Neural cell (in vitro differentiated cells): ENCODE results near the gene COL4A1. TPM values are rescaled to one million over a fixed set of nuclear protein-coding genes. Genes with fewer than 3 reads are reported as not detected.

Experiments
- H2AFZ ChIP-seq: fragments of 200-600, 300-800 bp; sonication (generic), shearing (Covaris generic); 2 replicates; pipeline ENCODE4 v1.6.0; 2014; ENCODE audit warnings: low read depth, mild to moderate bottlenecking, antibody characterized with exemption, low read length, moderate library complexity
- H3F3A ChIP-seq: fragments of 200-600 bp; shearing (Covaris generic); 2 replicates; pipeline ENCODE4 v1.6.1; 2016; ENCODE audit warnings: mild to moderate bottlenecking, moderate library complexity, mixed read lengths, antibody characterized with exemption, low read length; ENCODE audit not compliant: insufficient read depth, poor library complexity, severe bottlenecking
- H3K27ac ChIP-seq: fragments of 200-600, 300-800 bp; sonication (generic), shearing (Covaris generic); 2 replicates; pipeline ENCODE4 v1.5.1; 2014; ENCODE audit warnings: mild to moderate bottlenecking, low read length, moderate library complexity
- H3K27me3 ChIP-seq: fragments of 300-800, 200-600 bp; sonication (generic), shearing (Covaris generic); 2 replicates; pipeline ENCODE4 v1.6.0; 2014; ENCODE audit warnings: mild to moderate bottlenecking, low read depth, low read length, moderate library complexity; ENCODE audit not compliant: insufficient read depth
- H3K36me3 ChIP-seq: fragments of 300-800, 200-600 bp; sonication (generic), shearing (Covaris generic); 2 replicates; pipeline ENCODE4 v1.5.1; 2014; ENCODE audit warnings: mild to moderate bottlenecking, antibody characterized with exemption, low read length, moderate library complexity; ENCODE audit not compliant: insufficient read depth
- H3K4me2 ChIP-seq: fragments of 300-800, 200-600 bp; sonication (generic), shearing (Covaris generic); 2 replicates; pipeline ENCODE4 v1.6.0; 2014; ENCODE audit warnings: mild to moderate bottlenecking, low read length
- H3K4me3 ChIP-seq: fragments of 300-800, 200-600 bp; sonication (generic), shearing (Covaris generic); 2 replicates; pipeline ENCODE4 v1.5.1; 2014; ENCODE audit warnings: mild to moderate bottlenecking, low read length, moderate library complexity
- H3K79me2 ChIP-seq: fragments of 200-600 bp; shearing (Covaris generic); replicated peaks from 2 replicates; pipeline ENCODE4 v1.6.0; 2014; ENCODE audit warnings: mild to moderate bottlenecking, low read length, moderate library complexity; ENCODE audit not compliant: insufficient read depth
- H3K9ac ChIP-seq: fragments of 300-800, 200-600 bp; sonication (generic), shearing (Covaris generic); 2 replicates; pipeline ENCODE4 v1.6.1; 2016; ENCODE audit warnings: mild to moderate bottlenecking, low read length, mixed read lengths
- H3K9me2 ChIP-seq: fragments of 200-600 bp; shearing (Covaris generic); 2 replicates; pipeline ENCODE4 v1.6.1; 2016; ENCODE audit warnings: mild to moderate bottlenecking, low read length, mixed read lengths; ENCODE audit not compliant: insufficient read depth
- H3K9me3 ChIP-seq: fragments of 200-600, 300-800 bp; sonication (generic), shearing (Covaris generic); 2 replicates; pipeline ENCODE4 v1.6.1; 2016; ENCODE audit warnings: mild to moderate bottlenecking, mixed run types, low read length, moderate library complexity, mixed read lengths
- H4K20me1 ChIP-seq: fragments of 200-600 bp; shearing (Covaris generic); 2 replicates; pipeline ENCODE4 v1.6.1; 2016; ENCODE audit warnings: mild to moderate bottlenecking, mixed run types; ENCODE audit not compliant: insufficient read depth
- EP300 ChIP-seq: fragments of 450-650 bp; conservative IDR thresholded peaks from 2 replicates; pipeline ENCODE4 v1.6.1; 2014; ENCODE audit warnings: antibody characterized with exemption, mild to moderate bottlenecking, moderate library complexity; ENCODE audit not compliant: poor library complexity, severe bottlenecking
- EZH2 ChIP-seq: fragments of 200-600, 300-800 bp; shearing (Covaris generic), sonication (generic); IDR thresholded peaks from 2 replicates; pipeline ENCODE4 v1.6.1; 2014; ENCODE audit warnings: antibody characterized with exemption, low read length, borderline replicate concordance, mild to moderate bottlenecking; ENCODE audit not compliant: insufficient read depth, poor library complexity, severe bottlenecking
- MXI1 ChIP-seq: fragments of 450-650 bp; conservative IDR thresholded peaks from 2 replicates; pipeline ENCODE4 v1.6.1; 2014; ENCODE audit warnings: antibody characterized with exemption, mild to moderate bottlenecking; ENCODE audit not compliant: poor library complexity, severe bottlenecking
- POLR2AphosphoS5 ChIP-seq: IDR thresholded peaks from 2 replicates; pipeline ENCODE4 v1.6.1; 2012
- RAD21 ChIP-seq: fragments of 450-650 bp; conservative IDR thresholded peaks from 2 replicates; pipeline ENCODE4 v1.6.1; 2014; ENCODE audit warnings: antibody characterized with exemption, mild to moderate bottlenecking, moderate library complexity
- SMC3 ChIP-seq: fragments of 450-650 bp; conservative IDR thresholded peaks from 2 replicates; pipeline ENCODE4 v1.6.1; 2014; ENCODE audit warnings: antibody characterized with exemption, mild to moderate bottlenecking, moderate library complexity; ENCODE audit not compliant: poor library complexity
- TAF1 ChIP-seq: IDR thresholded peaks from 2 replicates; pipeline ENCODE4 v1.6.1; 2012; ENCODE audit warnings: low read depth
- polyA plus RNA-seq: library from polyadenylated mRNA; depleted of rRNA; stranded (reverse); fragments of >200 nt; gene quantifications from 2 replicates; pipeline ENCODE4 v1.2.3, GENCODE V29; 2014
- TF ChIP-seq, protein P1 (sequence below): fragments of 450-650 bp; IDR thresholded peaks from 2 replicates; pipeline ENCODE4 v1.5.1; 2014; ENCODE audit warnings: antibody characterized with exemption, mild to moderate bottlenecking, moderate library complexity; ENCODE audit not compliant: poor library complexity, severe bottlenecking
- TF ChIP-seq, protein P2 (sequence below): IDR thresholded peaks from 2 replicates; pipeline ENCODE4 v1.6.1; 2012; ENCODE audit warnings: borderline replicate concordance

The COL4A1 gene
- polyA plus RNA-seq, 1 donor from 2014 or later: 13.1 TPM

GRCh38 chr13:110345701-110346100 is 38.7 kb upstream of the COL4A1 start:
- no peak overlapping the region for H3K4me3 ChIP-seq
- no peak for TF ChIP-seq SMC3
- TF ChIP-seq, protein P1, sequence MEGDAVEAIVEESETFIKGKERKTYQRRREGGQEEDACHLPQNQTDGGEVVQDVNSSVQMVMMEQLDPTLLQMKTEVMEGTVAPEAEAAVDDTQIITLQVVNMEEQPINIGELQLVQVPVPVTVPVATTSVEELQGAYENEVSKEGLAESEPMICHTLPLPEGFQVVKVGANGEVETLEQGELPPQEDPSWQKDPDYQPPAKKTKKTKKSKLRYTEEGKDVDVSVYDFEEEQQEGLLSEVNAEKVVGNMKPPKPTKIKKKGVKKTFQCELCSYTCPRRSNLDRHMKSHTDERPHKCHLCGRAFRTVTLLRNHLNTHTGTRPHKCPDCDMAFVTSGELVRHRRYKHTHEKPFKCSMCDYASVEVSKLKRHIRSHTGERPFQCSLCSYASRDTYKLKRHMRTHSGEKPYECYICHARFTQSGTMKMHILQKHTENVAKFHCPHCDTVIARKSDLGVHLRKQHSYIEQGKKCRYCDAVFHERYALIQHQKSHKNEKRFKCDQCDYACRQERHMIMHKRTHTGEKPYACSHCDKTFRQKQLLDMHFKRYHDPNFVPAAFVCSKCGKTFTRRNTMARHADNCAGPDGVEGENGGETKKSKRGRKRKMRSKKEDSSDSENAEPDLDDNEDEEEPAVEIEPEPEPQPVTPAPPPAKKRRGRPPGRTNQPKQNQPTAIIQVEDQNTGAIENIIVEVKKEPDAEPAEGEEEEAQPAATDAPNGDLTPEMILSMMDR: no peak
- no peak for TF ChIP-seq TAF1
- no peak for TF ChIP-seq MXI1
- TF ChIP-seq POLR2AphosphoS5: no peak
- TF ChIP-seq RAD21: no peak
- TF ChIP-seq, protein P2, sequence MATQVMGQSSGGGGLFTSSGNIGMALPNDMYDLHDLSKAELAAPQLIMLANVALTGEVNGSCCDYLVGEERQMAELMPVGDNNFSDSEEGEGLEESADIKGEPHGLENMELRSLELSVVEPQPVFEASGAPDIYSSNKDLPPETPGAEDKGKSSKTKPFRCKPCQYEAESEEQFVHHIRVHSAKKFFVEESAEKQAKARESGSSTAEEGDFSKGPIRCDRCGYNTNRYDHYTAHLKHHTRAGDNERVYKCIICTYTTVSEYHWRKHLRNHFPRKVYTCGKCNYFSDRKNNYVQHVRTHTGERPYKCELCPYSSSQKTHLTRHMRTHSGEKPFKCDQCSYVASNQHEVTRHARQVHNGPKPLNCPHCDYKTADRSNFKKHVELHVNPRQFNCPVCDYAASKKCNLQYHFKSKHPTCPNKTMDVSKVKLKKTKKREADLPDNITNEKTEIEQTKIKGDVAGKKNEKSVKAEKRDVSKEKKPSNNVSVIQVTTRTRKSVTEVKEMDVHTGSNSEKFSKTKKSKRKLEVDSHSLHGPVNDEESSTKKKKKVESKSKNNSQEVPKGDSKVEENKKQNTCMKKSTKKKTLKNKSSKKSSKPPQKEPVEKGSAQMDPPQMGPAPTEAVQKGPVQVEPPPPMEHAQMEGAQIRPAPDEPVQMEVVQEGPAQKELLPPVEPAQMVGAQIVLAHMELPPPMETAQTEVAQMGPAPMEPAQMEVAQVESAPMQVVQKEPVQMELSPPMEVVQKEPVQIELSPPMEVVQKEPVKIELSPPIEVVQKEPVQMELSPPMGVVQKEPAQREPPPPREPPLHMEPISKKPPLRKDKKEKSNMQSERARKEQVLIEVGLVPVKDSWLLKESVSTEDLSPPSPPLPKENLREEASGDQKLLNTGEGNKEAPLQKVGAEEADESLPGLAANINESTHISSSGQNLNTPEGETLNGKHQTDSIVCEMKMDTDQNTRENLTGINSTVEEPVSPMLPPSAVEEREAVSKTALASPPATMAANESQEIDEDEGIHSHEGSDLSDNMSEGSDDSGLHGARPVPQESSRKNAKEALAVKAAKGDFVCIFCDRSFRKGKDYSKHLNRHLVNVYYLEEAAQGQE: no peak
- TF ChIP-seq EP300: no peak
- no peaks in the 10 kb centered on the region for H3K27me3 ChIP-seq
- no peaks in the 10 kb centered on the region for H3F3A ChIP-seq
- H3K9me2 ChIP-seq: no peaks in the 10 kb centered on the region
- no peak overlapping the region for H3K9ac ChIP-seq
- no peaks in the 10 kb centered on the region for H3K36me3 ChIP-seq
- H3K9me3 ChIP-seq: no peaks in the 10 kb centered on the region
- H2AFZ ChIP-seq: no peak overlapping the region
- no peaks in the 10 kb centered on the region for H3K79me2 ChIP-seq
- H3K27ac ChIP-seq: no peak overlapping the region
- no peak overlapping the region for H3K4me2 ChIP-seq
- H4K20me1 ChIP-seq: no peaks in the 10 kb centered on the region

DNA sequence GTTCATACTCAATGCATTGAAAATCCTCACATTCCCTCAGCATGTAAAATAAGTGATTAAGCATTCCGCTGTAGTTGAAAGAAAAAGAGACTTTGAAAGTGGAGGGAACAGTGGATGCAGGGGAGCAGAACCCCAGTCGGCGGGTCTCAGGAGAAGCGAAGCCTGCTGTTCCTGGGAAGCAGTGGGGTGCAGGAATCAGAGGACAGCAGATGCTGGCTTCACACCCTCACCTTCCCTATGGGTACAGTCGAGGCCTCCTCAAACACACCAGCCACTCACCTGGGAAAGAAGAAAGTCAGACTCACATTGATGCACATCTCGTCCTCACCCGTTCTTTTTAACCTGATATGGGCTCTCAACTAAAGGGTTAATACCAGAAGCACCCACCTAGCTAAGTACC is 38.3 kb upstream of the COL4A1 start:
- Histone ChIP-seq H3K27ac (no peak overlapping the region), H3K9me2 (no peaks in the 10 kb centered on the region), H3K4me2 (no peak overlapping the region), H2AFZ (no peak overlapping the region), H4K20me1 (no peaks in the 10 kb centered on the region), H3K4me3 (no peak overlapping the region), H3F3A (no peaks in the 10 kb centered on the region), H3K9ac (no peak overlapping the region), H3K79me2 (no peaks in the 10 kb centered on the region), H3K9me3 (no peaks in the 10 kb centered on the region), H3K27me3 (no peaks in the 10 kb centered on the region), H3K36me3 (no peaks in the 10 kb centered on the region)
- no peak for TF ChIP-seq EP300
- no peak for TF ChIP-seq SMC3

DNA sequence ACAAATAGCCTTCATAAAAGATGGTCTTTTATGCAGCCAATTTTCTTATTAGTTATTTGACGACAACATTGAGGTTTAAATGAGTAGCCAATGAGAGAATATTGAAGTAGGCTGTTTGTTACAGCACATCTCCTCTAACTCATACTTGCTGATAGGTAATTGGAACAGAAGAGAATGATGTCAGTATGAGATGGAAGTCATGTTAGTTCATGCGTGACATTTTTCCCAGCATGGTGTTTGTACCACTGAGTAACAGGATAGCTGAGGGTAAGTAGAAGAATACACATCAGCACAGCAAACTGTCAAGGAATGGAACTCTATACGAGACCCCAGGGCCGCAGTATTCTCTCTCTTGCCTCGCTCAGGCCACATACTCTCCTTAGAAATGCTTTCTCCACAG is 37.4 kb upstream of the COL4A1 start:
- Histone ChIP-seq H2AFZ (no peak overlapping the region), H3K4me3 (no peak overlapping the region), H3K36me3 (no peaks in the 10 kb centered on the region), H4K20me1 (no peaks in the 10 kb centered on the region), H3K9me3 (no peaks in the 10 kb centered on the region), H3K9ac (no peak overlapping the region), H3K79me2 (no peaks in the 10 kb centered on the region), H3K4me2 (no peak overlapping the region), H3F3A (no peaks in the 10 kb centered on the region), H3K27me3 (no peaks in the 10 kb centered on the region), H3K9me2 (no peaks in the 10 kb centered on the region), H3K27ac (no peak overlapping the region)
- TF ChIP-seq POLR2AphosphoS5 (no peak), EZH2 (no peak), SMC3 (no peak), RAD21 (no peak), MXI1 (no peak), TAF1 (no peak), EP300 (no peak)
- TF ChIP-seq, protein P1: no peak
- TF ChIP-seq, protein P2: no peak
